Lower leg skin (tissue), 3 donors: ENCODE data around the gene SPRED2.

Source experiments
- POLR2A ChIP-seq, 2 donors: fragments of 450-650 bp; IDR thresholded peaks; one replicate each; pipeline ENCODE4 v1.6.1; 2016 to 2017; ENCODE audit warnings: antibody characterized with exemption in 2 of 2, mild to moderate bottlenecking in 1 of 2, moderate library complexity in 1 of 2
- TF ChIP-seq, protein P1 (sequence below), 3 donors: fragments of 450-650 bp; IDR thresholded peaks; one replicate each; pipeline ENCODE4 v1.5.1; 2016; ENCODE audit warnings: antibody characterized with exemption in 3 of 3, mild to moderate bottlenecking in 3 of 3, moderate library complexity in 2 of 3

- TF ChIP-seq, protein P1, sequence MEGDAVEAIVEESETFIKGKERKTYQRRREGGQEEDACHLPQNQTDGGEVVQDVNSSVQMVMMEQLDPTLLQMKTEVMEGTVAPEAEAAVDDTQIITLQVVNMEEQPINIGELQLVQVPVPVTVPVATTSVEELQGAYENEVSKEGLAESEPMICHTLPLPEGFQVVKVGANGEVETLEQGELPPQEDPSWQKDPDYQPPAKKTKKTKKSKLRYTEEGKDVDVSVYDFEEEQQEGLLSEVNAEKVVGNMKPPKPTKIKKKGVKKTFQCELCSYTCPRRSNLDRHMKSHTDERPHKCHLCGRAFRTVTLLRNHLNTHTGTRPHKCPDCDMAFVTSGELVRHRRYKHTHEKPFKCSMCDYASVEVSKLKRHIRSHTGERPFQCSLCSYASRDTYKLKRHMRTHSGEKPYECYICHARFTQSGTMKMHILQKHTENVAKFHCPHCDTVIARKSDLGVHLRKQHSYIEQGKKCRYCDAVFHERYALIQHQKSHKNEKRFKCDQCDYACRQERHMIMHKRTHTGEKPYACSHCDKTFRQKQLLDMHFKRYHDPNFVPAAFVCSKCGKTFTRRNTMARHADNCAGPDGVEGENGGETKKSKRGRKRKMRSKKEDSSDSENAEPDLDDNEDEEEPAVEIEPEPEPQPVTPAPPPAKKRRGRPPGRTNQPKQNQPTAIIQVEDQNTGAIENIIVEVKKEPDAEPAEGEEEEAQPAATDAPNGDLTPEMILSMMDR (IDR thresholded peaks at IDR 0.05): no peak
- TF ChIP-seq POLR2A (IDR thresholded peaks at IDR 0.05): no peak
Measured at GRCh38 chr2:65326276-65326675, 106.1 kb downstream of the SPRED2 start.
